Stimulated activated CD8-positive, alpha-beta memory T cell treated with anti-CD3 and anti-CD28 coated beads, Interleukin-15, amount 100 ng/mL, for 4 hours (primary cell): ENCODE results near the gene NPR1.

Experiments
- DNase-seq, 2 donors: peaks; one replicate each; pipeline ENCODE4 v3.0.0-alpha.2; 2020; ENCODE audit warnings: low read depth in 2 of 2

Gene NPR1

DNA sequence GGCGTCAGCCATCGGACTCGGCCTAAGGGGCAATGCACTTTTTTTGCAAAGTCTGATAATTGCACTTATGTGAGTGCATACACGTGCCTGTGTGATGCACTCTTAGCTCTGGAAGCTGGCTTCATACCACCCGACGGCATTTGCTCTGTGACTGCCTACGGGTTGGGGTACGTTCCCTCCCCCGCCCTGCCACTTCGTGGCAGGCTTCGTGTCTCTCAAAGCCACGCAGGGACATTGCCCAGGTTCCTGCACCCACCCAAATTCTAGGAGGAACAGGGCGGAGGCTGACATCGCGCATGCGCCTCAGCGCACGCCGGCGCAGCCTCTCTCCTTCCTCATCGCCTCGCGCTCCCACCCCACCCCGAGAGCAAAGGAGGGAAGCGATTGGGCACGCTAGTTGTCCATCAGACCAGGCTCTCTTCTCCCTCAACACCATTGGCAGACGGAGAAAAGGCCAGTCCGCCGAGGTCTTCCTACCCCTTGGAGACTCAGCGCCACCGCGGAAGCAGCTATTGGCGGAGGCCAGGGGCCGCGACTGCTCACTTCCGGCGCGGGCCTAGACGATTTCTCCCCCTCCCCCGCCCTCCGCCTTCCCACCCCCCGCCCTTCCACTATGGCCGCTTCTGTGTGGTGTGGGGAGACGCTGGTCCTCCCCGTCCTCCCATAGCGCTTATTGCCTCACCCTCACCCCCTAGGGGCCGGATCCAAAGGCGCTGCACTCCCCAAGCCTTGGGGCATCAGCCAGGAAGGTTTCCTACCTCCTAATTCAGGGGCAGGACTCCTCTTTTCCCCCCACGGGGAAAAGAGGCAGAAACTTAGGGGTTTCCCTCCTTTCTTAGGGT is 49.2 kb downstream of the NPR1 start, which contains the start of gene INTS3:
TSS of gene INTS3 (plus strand) at position 588 of the 842 bp plus-strand sequence. CDS start 585 bp downstream, outside the sequence.
- peak; percentile 97 to 100 for DNase-seq

GRCh38 chr1:153728305-153729066 is 50.0 kb downstream of the NPR1 start:
- peak; percentile 3 to 4 for DNase-seq

DNA sequence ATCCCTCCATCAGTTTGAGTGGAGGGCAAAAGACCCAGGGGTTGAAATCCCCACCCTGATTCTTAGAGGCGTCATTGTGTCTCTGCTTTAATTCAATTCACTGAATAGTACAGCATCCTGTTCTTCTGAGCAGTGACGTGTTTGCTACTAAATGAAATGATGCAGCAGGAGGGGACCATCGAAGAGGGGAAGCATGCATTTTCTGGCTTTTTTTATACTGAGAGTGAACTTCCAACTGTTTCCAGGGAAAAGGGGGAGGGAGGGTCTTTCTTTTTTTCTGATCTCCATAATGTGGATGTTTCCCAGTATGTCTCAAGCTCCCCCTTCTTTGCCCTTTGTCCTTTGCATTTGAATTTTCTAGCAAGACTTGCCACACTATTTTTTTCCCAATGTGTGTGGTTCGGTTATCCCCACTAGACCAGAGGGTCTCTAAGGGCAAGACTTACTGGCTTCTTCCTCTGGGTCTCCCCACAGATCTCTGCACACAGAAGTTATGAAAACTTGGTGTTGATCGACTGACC is 52.0 kb downstream of the NPR1 start:
- DNase-seq: no peak

DNA sequence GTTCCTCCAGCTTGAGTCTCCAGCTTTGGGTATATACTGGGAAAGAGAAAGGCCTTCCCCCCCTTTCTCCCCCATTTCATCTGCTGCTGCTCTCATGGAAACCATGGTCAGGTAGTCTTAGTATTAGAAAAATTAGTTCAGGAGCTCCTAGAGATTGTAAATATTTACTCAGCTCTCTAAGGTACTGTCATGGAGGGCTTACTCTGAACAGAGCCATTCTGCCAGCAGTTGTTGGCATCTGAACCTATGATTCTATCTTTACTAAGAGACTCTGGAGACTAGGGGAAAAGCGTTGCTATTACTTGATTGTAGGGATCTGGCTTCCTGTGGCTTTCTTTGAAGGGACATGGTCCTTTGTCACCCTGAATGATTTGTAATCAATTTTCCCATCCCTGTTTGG is 55.5 kb downstream of the NPR1 start:
- no peak for DNase-seq

DNA sequence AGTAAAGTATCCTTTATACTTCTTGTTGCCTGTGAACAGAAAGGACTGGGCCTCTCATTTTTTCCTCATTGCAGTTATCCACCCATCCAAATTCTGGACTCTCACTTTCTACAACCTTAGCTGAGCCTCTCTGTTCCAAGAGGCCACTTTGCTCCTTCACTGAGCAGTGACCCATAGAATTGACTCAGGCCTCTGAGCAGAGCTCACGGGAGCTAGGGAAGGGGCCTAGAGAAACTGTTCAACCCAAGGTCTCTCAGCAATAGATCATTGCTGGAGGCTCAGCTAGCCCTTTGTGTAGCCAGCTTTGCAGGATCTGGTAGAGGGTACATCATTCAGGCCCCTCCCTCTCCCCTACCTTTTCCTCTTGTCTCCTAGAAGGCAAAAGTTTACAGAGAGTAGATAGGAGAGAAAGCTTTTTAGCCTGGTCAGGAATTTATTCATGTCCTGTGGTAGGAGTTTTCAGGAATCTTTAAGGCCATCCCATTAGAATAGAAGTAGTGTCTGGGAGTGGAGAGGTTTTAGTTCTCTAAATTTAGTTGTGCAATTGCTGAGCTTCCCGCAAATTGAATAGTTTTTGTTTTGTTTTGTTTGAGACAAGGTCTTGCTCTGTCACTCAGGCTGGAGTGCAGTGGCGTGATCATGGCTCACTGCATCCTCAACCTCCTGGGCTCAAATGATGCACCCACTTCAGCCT is 56.1 kb downstream of the NPR1 start:
- DNase-seq: no peak

DNA sequence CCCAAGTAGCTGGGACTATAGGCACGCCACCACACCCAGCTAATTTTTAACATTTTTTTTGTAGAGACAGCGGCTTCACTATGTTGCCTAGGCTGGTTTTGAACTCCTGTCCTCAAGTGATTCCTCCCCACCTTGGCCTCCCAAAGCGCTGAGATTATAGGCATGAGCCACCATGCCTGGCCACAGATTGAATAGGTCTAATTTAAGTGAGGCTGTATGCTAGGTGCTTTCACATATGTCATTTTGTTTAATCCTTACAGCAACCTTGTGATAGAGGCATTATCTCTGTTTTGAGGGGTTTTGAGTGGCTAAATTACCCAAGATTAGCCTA is 56.6 kb downstream of the NPR1 start:
- no peak for DNase-seq

DNA sequence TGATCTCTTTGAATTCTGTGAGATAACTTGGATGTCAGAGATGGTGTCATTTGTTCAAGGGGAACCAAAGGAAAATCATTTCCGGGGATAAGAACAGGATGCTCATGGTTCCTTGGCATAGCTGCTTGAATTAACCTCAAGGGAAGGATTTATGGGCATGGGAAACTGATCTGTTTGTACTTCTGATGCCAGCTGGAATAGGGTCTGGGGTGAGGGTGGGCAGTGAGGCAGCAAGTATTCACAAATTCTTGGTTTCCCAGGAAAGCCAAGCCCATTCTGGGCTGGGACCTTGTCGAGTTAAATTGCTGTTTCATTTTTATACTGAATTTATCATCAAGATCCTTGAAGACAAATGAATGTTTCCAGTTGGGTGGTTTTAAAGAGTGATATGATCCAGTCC is 63.5 kb downstream of the NPR1 start:
- no peak for DNase-seq

DNA sequence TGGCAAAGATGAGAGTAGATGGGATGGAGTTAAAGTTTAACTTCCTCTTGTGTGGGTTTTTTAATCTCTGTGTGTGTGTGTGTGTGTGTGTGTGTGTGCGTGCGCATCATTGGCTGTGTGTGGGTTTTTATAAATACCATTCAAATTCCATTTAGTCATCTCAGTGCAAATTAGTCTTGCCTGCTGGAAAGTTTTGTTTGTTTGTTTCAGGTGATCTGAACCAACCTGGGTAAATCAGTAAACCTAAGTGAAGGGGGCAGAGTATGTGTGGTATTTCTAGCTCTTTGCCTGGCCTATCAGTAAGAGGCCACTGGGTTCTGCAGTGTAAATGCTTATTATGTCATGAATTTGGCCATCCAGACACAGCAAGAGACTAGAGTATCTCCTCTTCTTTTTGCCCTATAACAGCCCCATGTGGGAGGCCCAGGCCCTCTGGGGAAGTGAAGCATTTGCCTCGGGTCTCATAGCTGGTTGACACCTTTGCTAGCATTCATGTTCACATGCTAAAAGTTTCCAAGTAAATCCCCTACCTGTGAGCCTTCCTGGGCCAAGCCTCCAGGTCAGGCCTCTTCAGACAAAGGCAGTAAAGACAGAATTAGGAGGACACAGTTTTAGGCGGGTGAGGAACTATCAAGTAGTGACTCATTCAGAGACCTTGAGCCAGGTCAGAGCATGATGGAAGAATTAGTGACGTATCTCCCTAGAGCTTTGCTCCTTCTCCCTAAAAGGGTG is 64.1 kb downstream of the NPR1 start:
- DNase-seq: no peak
